Panc1 (cell line): ENCODE data around the gene TMEM37. TPM values are rescaled to one million over a fixed set of nuclear protein-coding genes. Genes with fewer than 3 reads are reported as not detected.

Experiments
- ATAC-seq: fragments of 200-7000 bp; cut with Tn5 transposase; 2 replicates; pipeline ENCODE4 v1.9.1; 2020; ENCODE audit warnings: mild to moderate bottlenecking, moderate library complexity
- BruUV-seq: library from RNA; stranded (reverse); fragments of 400-500 nt; replicated peaks from 2 replicates; lab custom pipeline; 2021; lab: Mats Ljungman, UMichigan
- CTCF ChIA-PET: fragments of 300-600 bp; sonication (Branson Sonifier 250); formaldehyde crosslinking; loops from one replicate; lab custom pipeline; 2022; ENCODE audit warnings: antibody characterized with exemption; lab: Charles Lee
- POLR2A ChIA-PET: fragments of 300-600 bp; sonication (Branson Sonifier 250); formaldehyde crosslinking; loops from one replicate; lab custom pipeline; 2022; ENCODE audit warnings: antibody characterized with exemption; lab: Charles Lee
- DNase-seq: peaks from one replicate; pipeline ENCODE4 v3.0.0-alpha.2; 2010; ENCODE audit warnings: low read depth, low spot score
- H3K27ac ChIP-seq: 2 replicates; pipeline ENCODE4 v1.5.1; 2011; ENCODE audit warnings: mild to moderate bottlenecking, low read length, inconsistent platforms
- H3K27me3 ChIP-seq: fragments of 200-500 bp; sonication (Bioruptor generic); 2 replicates; pipeline ENCODE4 v1.6.0; 2014; ENCODE audit warnings: low read length, inconsistent platforms; ENCODE audit not compliant: control insufficient read depth, insufficient read depth
- H3K36me3 ChIP-seq: fragments of 200-500 bp; sonication (Bioruptor generic); 2 replicates; pipeline ENCODE4 v1.5.1; 2014; ENCODE audit warnings: inconsistent platforms, mild to moderate bottlenecking, low read length, moderate library complexity; ENCODE audit not compliant: control insufficient read depth, insufficient read depth
- H3K4me1 ChIP-seq: 2 replicates; pipeline ENCODE4 v1.5.1; 2011; ENCODE audit warnings: inconsistent platforms, mild to moderate bottlenecking, low read length, moderate library complexity; ENCODE audit not compliant: control insufficient read depth, insufficient read depth
- H3K4me3 ChIP-seq, 2 experiments: 2 replicates each; pipeline ENCODE4 v1.5.1; 2011 to 2012; ENCODE audit warnings: low read depth in 2 of 2, low read length in 2 of 2, mild to moderate bottlenecking in 2 of 2, inconsistent platforms in 1 of 2, moderate library complexity in 1 of 2
- H3K9me3 ChIP-seq: fragments of 200-500 bp; sonication (Bioruptor generic); 2 replicates; pipeline ENCODE4 v1.5.1; 2014; ENCODE audit warnings: low read depth, mild to moderate bottlenecking, inconsistent platforms, low read length, moderate library complexity; ENCODE audit not compliant: control insufficient read depth, insufficient read depth
- POLR2AphosphoS5 ChIP-seq: IDR thresholded peaks from 2 replicates; pipeline ENCODE4 v1.6.1; 2012; ENCODE audit warnings: mild to moderate bottlenecking, low read depth, low read length, moderate library complexity
- SIN3A ChIP-seq: IDR thresholded peaks from 2 replicates; pipeline ENCODE4 v1.6.1; 2012; ENCODE audit warnings: low read depth, mild to moderate bottlenecking, low read length, moderate library complexity, borderline replicate concordance; ENCODE audit not compliant: insufficient read depth
- TCF7L2 ChIP-seq: IDR thresholded peaks from 2 replicates; pipeline ENCODE4 v1.6.1; 2011; ENCODE audit warnings: mild to moderate bottlenecking, low read depth, low read length, inconsistent platforms
- in situ Hi-C: cut with HindIII; loops from 2 replicates; pipeline ENCODE4 v1.10.0; 2016; ENCODE audit warnings: low sequenced_read_pairs, low pct_unique_long_range_greater_than_20kb
- intact Hi-C: fragments of 100-400 bp; cut with micrococcal nuclease; formaldehyde crosslinking; loops from one replicate; pipeline ENCODE4 v1.10.0; 2022; ENCODE audit not compliant: unreplicated experiment
- total RNA-seq: library from RNA; stranded (reverse); gene quantifications from one replicate; pipeline ENCODE4 v1.2.1, GENCODE V29; 2021; ENCODE audit not compliant: unreplicated experiment
- TF ChIP-seq, protein P1 (sequence below), 2 experiments: IDR thresholded peaks; 2 replicates each; pipeline ENCODE4 v1.6.1; 2011 to 2012; ENCODE audit warnings: low read depth in 2 of 2, control low read depth in 1 of 2, low read length in 1 of 2, mild to moderate bottlenecking in 1 of 2, moderate library complexity in 1 of 2; ENCODE audit not compliant: insufficient read depth in 1 of 2
- TF ChIP-seq, protein P2 (sequence below): fragments of 450-650 bp; IDR thresholded peaks from 2 replicates; pipeline ENCODE4 v1.5.1; 2017; ENCODE audit warnings: mild to moderate bottlenecking

The TMEM37 gene
- total RNA-seq, 1 experiment from 2014 or later: 0.28 TPM

DNA sequence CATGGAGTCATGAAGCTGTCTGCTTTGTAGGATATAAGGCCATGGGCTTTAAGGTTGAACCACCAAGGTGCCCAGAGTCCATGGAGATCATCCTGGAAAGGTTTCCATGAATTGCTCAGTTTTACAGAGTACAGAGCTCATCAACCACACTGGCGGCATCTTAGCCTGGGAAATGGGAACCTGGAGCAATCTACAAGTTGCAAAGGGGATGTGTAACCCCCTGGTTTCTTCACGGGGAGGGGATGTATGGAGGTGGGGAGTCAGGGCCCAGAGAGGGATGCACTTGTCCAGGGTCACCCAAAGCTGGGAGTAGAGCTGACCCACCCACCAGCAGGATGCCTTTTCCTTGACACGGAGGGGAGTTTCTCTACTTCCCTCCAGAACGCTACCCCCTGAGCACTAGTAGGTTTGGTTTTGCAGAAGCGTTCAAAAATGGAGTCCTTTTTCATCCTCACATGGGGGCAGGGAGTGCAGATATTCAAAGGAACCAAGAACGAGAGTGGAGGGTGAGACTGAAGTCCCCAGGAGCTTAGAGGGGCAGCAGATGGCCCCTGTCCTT lies 7.2 kb downstream of the TMEM37 start:
- DNase-seq: no peak
- Histone ChIP-seq H3K36me3 (no peaks in the 10 kb centered on the region), H3K9me3 (no peaks in the 10 kb centered on the region), H3K4me1 (no peaks in the 10 kb centered on the region), H3K27me3 (no peaks in the 10 kb centered on the region), H3K4me3 (no peak overlapping the region), H3K27ac (no peak overlapping the region)
- no peak for TF ChIP-seq TCF7L2
- no peak for TF ChIP-seq SIN3A
- TF ChIP-seq, protein P1, sequence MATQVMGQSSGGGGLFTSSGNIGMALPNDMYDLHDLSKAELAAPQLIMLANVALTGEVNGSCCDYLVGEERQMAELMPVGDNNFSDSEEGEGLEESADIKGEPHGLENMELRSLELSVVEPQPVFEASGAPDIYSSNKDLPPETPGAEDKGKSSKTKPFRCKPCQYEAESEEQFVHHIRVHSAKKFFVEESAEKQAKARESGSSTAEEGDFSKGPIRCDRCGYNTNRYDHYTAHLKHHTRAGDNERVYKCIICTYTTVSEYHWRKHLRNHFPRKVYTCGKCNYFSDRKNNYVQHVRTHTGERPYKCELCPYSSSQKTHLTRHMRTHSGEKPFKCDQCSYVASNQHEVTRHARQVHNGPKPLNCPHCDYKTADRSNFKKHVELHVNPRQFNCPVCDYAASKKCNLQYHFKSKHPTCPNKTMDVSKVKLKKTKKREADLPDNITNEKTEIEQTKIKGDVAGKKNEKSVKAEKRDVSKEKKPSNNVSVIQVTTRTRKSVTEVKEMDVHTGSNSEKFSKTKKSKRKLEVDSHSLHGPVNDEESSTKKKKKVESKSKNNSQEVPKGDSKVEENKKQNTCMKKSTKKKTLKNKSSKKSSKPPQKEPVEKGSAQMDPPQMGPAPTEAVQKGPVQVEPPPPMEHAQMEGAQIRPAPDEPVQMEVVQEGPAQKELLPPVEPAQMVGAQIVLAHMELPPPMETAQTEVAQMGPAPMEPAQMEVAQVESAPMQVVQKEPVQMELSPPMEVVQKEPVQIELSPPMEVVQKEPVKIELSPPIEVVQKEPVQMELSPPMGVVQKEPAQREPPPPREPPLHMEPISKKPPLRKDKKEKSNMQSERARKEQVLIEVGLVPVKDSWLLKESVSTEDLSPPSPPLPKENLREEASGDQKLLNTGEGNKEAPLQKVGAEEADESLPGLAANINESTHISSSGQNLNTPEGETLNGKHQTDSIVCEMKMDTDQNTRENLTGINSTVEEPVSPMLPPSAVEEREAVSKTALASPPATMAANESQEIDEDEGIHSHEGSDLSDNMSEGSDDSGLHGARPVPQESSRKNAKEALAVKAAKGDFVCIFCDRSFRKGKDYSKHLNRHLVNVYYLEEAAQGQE (IDR thresholded peaks at IDR 0.05; ENCODE audit: insufficient read depth in 1 of 2, low read depth in 2 of 2, low read length in 1 of 2): no peak
- POLR2A ChIA-PET: no interaction called here
- CTCF ChIA-PET: no interaction called here
- intact Hi-C loops (no loop called here), in situ Hi-C loops (no loop called here)
- no peak for ATAC-seq
- no TSS peak for BruUV-seq

DNA sequence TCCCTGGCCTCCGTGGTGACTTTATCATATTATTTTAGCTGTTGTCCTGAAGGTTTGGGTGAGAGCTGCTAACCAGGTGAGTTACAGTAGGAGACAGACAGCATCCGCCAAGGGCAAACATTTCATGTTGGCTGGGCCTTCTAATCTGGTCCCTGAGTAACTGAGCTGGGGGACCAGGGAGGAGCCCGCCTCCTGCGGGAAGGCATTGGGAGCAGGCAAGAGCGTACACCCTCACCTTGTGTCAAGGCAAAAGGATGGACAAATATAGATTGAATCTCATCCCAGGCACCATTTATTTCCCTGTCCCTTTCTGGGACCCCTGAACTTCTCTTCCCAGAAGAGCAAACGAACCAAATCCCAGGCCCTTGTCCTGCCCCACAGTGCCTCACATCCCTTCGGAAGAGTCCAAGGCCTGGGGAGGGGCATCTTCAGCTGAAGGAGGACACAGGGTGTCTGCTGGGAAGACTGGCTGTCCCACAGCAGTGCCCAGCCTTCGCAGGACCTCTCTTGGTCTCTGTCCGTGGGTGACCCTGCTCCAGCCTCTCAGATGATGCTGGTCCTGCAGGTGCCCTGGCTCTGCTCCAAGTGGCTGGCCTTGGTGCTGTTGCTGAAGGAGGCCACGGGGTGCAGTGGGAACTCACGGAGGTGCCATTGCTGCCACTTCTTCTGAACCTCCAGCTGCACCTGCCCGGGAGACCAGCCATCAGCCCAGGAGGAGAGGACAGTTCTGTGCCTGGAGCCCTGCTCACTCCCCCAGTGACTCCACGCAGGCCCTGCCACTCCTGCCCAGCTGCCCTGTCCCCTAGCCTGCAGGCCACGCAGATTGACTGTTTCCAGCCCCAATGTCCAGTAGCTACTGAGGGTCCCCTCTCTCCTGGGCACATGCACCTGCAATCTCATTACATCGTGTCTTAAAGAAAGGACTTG lies 8.2 kb downstream of the TMEM37 start:
- TF ChIP-seq TCF7L2: no peak
- TF ChIP-seq POLR2AphosphoS5: no peak
- no peak for TF ChIP-seq SIN3A
- TF ChIP-seq, protein P2, sequence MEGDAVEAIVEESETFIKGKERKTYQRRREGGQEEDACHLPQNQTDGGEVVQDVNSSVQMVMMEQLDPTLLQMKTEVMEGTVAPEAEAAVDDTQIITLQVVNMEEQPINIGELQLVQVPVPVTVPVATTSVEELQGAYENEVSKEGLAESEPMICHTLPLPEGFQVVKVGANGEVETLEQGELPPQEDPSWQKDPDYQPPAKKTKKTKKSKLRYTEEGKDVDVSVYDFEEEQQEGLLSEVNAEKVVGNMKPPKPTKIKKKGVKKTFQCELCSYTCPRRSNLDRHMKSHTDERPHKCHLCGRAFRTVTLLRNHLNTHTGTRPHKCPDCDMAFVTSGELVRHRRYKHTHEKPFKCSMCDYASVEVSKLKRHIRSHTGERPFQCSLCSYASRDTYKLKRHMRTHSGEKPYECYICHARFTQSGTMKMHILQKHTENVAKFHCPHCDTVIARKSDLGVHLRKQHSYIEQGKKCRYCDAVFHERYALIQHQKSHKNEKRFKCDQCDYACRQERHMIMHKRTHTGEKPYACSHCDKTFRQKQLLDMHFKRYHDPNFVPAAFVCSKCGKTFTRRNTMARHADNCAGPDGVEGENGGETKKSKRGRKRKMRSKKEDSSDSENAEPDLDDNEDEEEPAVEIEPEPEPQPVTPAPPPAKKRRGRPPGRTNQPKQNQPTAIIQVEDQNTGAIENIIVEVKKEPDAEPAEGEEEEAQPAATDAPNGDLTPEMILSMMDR: no peak
- TF ChIP-seq, protein P1 (IDR thresholded peaks at IDR 0.05; ENCODE audit: insufficient read depth in 1 of 2, low read depth in 2 of 2, low read length in 1 of 2): no peak
- Histone ChIP-seq H3K36me3 (no peaks in the 10 kb centered on the region), H3K27ac (no peak overlapping the region), H3K4me3 (no peak overlapping the region), H3K27me3 (no peaks in the 10 kb centered on the region), H3K9me3 (no peaks in the 10 kb centered on the region), H3K4me1 (no peaks in the 10 kb centered on the region)
- CTCF ChIA-PET: no interaction called here
- in situ Hi-C loops: no loop called here
- DNase-seq: no peak
- no TSS peak for BruUV-seq
- intact Hi-C loops: no loop called here
- no peak for ATAC-seq
- POLR2A ChIA-PET: no interaction called here
